Activated CD4-positive, alpha-beta T cell treated with anti-CD3 and anti-CD28 coated beads, Interleukin-2, amount 10 ng/mL, durations not matched to agents 24 days and 14 days (primary cell): ENCODE data around the gene ADAMTS12. TPM values are rescaled to one million over a fixed set of nuclear protein-coding genes. Genes with fewer than 3 reads are reported as not detected.
A peak's percentile ranks its signal among the peaks of the same experiment; 100 is the strongest.

Source experiments
- DNase-seq: peaks from one replicate; pipeline ENCODE4 v3.0.0; 2022
- H3K27ac Mint-ChIP-seq: one replicate; pipeline ENCODE4 v1.8.0; 2022; ENCODE audit warnings: mild to moderate bottlenecking, mixed read lengths
- H3K27me3 Mint-ChIP-seq: one replicate; pipeline ENCODE4 v1.8.0; 2022; ENCODE audit warnings: mixed read lengths
- H3K36me3 Mint-ChIP-seq: one replicate; pipeline ENCODE4 v1.8.0; 2022; ENCODE audit warnings: low read depth, mild to moderate bottlenecking, mixed read lengths
- H3K4me1 Mint-ChIP-seq: one replicate; pipeline ENCODE4 v1.8.0; 2021; ENCODE audit warnings: mixed read lengths
- H3K4me3 Mint-ChIP-seq: one replicate; pipeline ENCODE4 v1.8.0; 2022; ENCODE audit warnings: mild to moderate bottlenecking, moderate library complexity, mixed read lengths
- H3K9me3 Mint-ChIP-seq: one replicate; pipeline ENCODE4 v1.8.0; 2021; ENCODE audit warnings: mixed read lengths
- intact Hi-C: fragments of 100-400 bp; cut with micrococcal nuclease; formaldehyde crosslinking; loops from one replicate; pipeline ENCODE4 v1.15.1; 2023
- total RNA-seq: library from RNA; stranded (reverse); gene quantifications from 2 replicates; pipeline ENCODE4 v1.2.3, GENCODE V29; 2022

Gene ADAMTS12
- total RNA-seq, 1 donor from 2014 or later: not detected

GRCh38 chr5:33794550-33795181 lies 97.1 kb downstream of the ADAMTS12 start:
- H3K36me3 Mint-ChIP-seq: no peaks in the 10 kb centered on the region
- peak; percentile 19 for DNase-seq
- H3K4me1 Mint-ChIP-seq: no peaks in the 10 kb centered on the region
- H3K27ac Mint-ChIP-seq: no peak overlapping the region
- no peaks in the 10 kb centered on the region for H3K9me3 Mint-ChIP-seq
- H3K4me3 Mint-ChIP-seq: no peak overlapping the region
- intact Hi-C loops: no loop called here
- H3K27me3 Mint-ChIP-seq: no peaks in the 10 kb centered on the region

DNA sequence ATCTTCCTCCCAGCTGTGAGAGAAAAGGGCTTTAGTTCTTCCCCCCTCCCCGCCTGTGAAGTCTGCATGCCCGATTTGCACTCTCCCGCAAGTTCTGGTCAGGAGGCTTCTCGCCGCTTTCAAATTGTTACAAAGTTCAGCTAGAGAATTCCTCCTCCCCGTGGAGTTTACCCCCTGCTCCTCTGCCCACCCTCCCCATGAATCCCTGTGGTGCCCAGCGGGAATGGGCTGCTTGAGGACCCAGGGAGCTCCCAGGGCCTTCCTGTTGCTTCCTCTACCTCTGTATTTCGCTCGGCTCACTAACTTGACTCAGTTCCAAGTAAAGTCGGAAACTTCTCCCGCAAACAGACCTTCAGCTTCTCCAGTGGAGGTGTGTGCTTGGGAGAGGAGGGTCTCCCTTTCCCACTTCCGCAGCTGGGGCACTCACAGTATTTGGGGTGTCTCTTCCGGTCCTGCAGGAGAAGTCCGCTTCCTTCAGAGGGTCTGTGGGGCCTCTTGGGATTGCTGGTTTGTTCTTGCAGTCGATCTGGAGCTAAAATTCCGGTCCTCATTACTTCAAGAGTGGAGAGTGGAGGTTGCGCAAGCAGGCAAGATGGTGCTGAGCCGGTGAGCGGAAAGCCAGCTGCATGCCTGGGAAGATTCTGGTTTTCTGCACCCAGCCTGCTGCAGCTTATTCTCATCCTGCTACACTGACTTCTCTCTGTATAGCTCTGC lies 97.8 kb downstream of the ADAMTS12 start:
- intact Hi-C loops: no loop called here
- no peak overlapping the region for H3K27ac Mint-ChIP-seq
- H3K9me3 Mint-ChIP-seq: no peaks in the 10 kb centered on the region
- no peak for DNase-seq
- no peaks in the 10 kb centered on the region for H3K4me1 Mint-ChIP-seq
- H3K4me3 Mint-ChIP-seq: no peak overlapping the region
- H3K36me3 Mint-ChIP-seq: no peaks in the 10 kb centered on the region
- no peaks in the 10 kb centered on the region for H3K27me3 Mint-ChIP-seq

GRCh38 chr5:33793276-33793675 lies 98.5 kb downstream of the ADAMTS12 start:
- no peaks in the 10 kb centered on the region for H3K4me1 Mint-ChIP-seq
- intact Hi-C loops: no loop called here
- H3K4me3 Mint-ChIP-seq: no peak overlapping the region
- no peaks in the 10 kb centered on the region for H3K9me3 Mint-ChIP-seq
- H3K27ac Mint-ChIP-seq: no peak overlapping the region
- DNase-seq: no peak
- no peaks in the 10 kb centered on the region for H3K36me3 Mint-ChIP-seq
- no peaks in the 10 kb centered on the region for H3K27me3 Mint-ChIP-seq

- Mint-ChIP-seq H3K27me3 (no peaks in the 10 kb centered on the region), H3K4me3 (no peak overlapping the region), H3K4me1 (no peaks in the 10 kb centered on the region), H3K36me3 (no peaks in the 10 kb centered on the region), H3K27ac (no peak overlapping the region), H3K9me3 (no peaks in the 10 kb centered on the region)
- intact Hi-C loops: no loop called here
- no peak for DNase-seq
These were observed 99.2 kb downstream of the ADAMTS12 start for GRCh38 chr5:33792559-33792958.

DNA sequence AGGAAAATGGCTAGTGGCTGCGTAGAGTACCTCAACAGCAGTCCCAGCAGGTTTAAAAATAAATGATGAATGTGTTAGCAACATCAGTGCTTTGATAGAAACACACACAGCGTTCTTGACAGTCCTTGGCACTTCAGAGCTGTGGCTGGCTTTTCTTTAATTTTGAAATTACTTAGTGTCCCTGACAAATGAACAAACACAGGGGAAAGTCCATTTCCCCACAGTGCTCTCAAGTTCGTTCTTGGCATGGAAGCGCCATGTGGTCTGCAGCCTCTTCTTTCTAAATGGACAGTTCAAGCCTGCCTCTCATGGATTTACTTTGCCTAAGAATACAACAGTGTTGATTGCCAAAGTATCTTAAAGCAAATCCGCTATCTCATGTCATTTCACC lies 102.2 kb downstream of the ADAMTS12 start:
- DNase-seq: no peak
- Mint-ChIP-seq H3K9me3 (no peaks in the 10 kb centered on the region), H3K27ac (no peak overlapping the region), H3K36me3 (no peaks in the 10 kb centered on the region), H3K4me1 (no peaks in the 10 kb centered on the region), H3K27me3 (no peaks in the 10 kb centered on the region), H3K4me3 (no peak overlapping the region)
- intact Hi-C loops: no loop called here

DNA sequence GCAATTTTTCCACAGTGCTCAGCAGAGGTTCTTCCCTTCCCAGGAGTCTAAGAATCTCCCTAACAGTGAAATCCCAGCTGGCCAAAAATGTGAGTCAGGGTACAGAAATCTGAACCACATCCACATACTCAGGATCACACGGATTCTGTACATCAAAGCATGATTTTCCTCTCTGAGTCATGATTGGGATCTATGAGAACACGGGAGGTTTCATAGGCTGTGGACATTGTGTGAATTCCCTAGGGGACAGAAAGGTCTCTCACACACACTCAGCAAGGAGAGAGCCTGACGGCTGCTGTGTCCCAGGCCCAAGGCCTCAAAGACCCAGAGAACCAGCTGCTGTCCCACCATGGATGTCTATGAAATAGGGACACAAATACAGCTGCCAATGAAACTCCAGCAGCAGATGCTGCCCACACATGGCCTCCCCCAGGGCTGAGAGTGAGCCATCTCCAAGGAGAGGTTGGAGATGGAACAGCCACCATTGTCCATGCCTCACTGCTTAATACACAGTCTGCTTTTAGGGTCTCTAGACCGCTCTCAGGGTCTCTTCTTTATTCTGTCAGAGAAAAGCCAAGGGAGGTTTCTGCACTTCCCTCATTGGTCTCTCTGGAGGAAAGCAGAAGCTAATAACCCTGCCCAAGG lies 102.7 kb downstream of the ADAMTS12 start:
- H3K4me1 Mint-ChIP-seq: no peaks in the 10 kb centered on the region
- no peak overlapping the region for H3K4me3 Mint-ChIP-seq
- H3K9me3 Mint-ChIP-seq: no peaks in the 10 kb centered on the region
- H3K36me3 Mint-ChIP-seq: no peaks in the 10 kb centered on the region
- no peaks in the 10 kb centered on the region for H3K27me3 Mint-ChIP-seq
- no peak overlapping the region for H3K27ac Mint-ChIP-seq
- intact Hi-C loops: no loop called here
- no peak for DNase-seq

DNA sequence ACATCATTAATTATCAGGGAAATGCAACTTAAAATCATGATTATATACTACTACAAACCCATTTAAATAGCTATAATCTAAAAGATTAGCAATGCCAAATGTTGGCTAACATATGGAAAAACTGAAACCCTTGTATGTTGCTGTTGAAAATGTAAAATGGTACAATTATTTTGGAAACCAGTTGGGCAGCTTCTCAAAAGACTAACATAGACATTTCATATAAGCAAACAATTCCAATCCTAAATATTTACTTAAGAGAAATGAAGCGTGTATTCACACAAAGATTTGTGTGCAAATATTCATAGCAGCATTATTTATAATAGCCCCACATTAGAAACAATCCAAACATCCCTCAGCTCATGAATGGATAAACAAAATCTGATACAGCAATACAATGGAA lies 106.2 kb downstream of the ADAMTS12 start:
- DNase-seq: no peak
- no peaks in the 10 kb centered on the region for H3K36me3 Mint-ChIP-seq
- H3K9me3 Mint-ChIP-seq: no peaks in the 10 kb centered on the region
- H3K27ac Mint-ChIP-seq: no peak overlapping the region
- intact Hi-C loops: no loop called here
- no peaks in the 10 kb centered on the region for H3K4me1 Mint-ChIP-seq
- no peaks in the 10 kb centered on the region for H3K27me3 Mint-ChIP-seq
- H3K4me3 Mint-ChIP-seq: no peak overlapping the region

GRCh38 chr5:33781286-33781685 lies 110.5 kb downstream of the ADAMTS12 start:
- intact Hi-C loops: no loop called here

DNA sequence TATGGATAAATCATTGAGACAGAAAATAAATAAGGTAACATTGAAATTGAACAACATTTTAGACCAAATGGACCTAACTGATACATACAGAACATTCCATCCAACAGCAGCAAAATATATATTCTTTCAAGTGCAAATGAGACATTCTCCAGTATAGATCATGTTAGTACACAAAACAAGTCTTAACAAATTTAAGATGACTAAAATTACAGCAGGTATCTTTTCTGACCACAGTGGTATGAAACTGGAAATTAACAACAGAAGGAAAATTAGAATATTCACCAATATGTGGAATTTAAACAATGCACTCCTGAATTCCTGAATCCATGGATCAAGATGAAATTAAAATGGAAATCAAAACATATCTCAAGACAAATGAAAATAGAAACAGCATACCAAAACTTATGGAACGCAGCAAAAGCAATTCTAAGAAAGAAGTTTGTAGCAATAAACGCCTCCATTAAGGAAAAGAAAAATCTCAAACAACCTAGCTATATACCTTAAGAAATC lies 115.6 kb downstream of the ADAMTS12 start:
- Mint-ChIP-seq H3K36me3 (no peaks in the 10 kb centered on the region), H3K4me3 (no peak overlapping the region), H3K9me3 (no peaks in the 10 kb centered on the region), H3K27ac (no peak overlapping the region), H3K4me1 (no peaks in the 10 kb centered on the region), H3K27me3 (no peaks in the 10 kb centered on the region)
- DNase-seq: no peak
- intact Hi-C loops: no loop called here

More at GRCh38 chr5:33781286-33781685, 110.5 kb downstream of the ADAMTS12 start:
- no peaks in the 10 kb centered on the region for H3K4me1 Mint-ChIP-seq
- peak; percentile 36 for DNase-seq
- H3K27me3 Mint-ChIP-seq: no peaks in the 10 kb centered on the region
- no peaks in the 10 kb centered on the region for H3K36me3 Mint-ChIP-seq
- H3K27ac Mint-ChIP-seq: no peak overlapping the region
- H3K4me3 Mint-ChIP-seq: no peak overlapping the region
- no peaks in the 10 kb centered on the region for H3K9me3 Mint-ChIP-seq

DNA sequence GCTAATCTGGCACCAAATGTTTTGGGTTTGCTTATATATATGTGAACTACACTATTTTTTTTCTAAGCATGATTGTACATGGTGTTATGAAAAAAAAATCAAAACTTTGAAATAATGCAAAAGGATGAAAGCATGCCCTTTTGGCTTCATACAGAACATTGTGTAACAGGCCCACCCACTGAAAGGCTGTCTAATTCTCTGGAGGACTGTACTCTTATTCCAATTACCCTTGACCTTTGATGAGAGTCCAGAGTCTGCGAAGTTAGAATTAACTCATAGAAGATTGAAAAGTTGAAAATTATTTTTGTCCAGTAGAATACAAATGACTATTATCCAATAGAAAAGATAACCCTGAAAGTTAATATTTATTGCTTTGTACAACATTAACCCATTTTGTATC lies 117.4 kb downstream of the ADAMTS12 start:
- no peak for DNase-seq
- Mint-ChIP-seq H3K27me3 (no peaks in the 10 kb centered on the region), H3K36me3 (no peaks in the 10 kb centered on the region), H3K27ac (no peak overlapping the region), H3K9me3 (no peaks in the 10 kb centered on the region), H3K4me3 (no peak overlapping the region), H3K4me1 (no peaks in the 10 kb centered on the region)
- intact Hi-C loops: no loop called here

DNA sequence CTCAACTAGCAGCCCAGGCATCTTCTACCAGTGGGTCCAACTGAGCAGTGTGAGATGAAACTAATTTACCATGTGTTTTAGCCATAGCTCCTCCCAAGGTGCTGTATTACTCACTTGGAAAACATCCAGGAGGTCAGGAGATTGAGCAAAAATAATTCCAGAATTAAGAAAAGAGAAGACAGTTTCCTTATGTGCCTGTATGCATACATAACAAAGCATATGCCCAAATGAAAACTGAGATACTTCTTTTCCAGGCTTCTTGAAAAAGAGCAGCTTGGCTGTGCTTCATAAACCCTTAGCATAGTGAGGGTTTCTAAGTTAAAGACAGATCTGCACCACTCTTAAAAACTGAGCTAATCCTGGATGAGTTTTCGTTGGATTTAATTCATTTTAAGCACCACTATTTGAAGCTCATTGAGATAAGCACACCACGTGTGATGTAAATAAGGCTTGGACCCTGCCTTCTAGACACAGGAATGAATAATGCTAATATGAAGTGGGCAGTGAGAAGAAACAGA lies 119.4 kb downstream of the ADAMTS12 start:
- Mint-ChIP-seq H3K4me1 (no peaks in the 10 kb centered on the region), H3K9me3 (no peaks in the 10 kb centered on the region), H3K4me3 (no peak overlapping the region), H3K36me3 (no peaks in the 10 kb centered on the region), H3K27ac (no peak overlapping the region), H3K27me3 (peaks cover 3% of the 10 kb centered on the region)
- DNase-seq: no peak
- intact Hi-C loops: no loop called here

- peaks cover 6% of the 10 kb centered on the region for H3K27me3 Mint-ChIP-seq
- no peaks in the 10 kb centered on the region for H3K36me3 Mint-ChIP-seq
- no peak for DNase-seq
- no peak overlapping the region for H3K4me3 Mint-ChIP-seq
- no peak overlapping the region for H3K27ac Mint-ChIP-seq
- intact Hi-C loops: no loop called here
- no peaks in the 10 kb centered on the region for H3K9me3 Mint-ChIP-seq
- no peaks in the 10 kb centered on the region for H3K4me1 Mint-ChIP-seq
These were observed 121.8 kb downstream of the ADAMTS12 start for GRCh38 chr5:33769968-33770367.

GRCh38 chr5:33769196-33769595 lies 122.6 kb downstream of the ADAMTS12 start:
- Mint-ChIP-seq H3K4me3 (no peak overlapping the region), H3K27me3 (peaks cover 6% of the 10 kb centered on the region), H3K9me3 (no peaks in the 10 kb centered on the region), H3K36me3 (no peaks in the 10 kb centered on the region), H3K4me1 (no peaks in the 10 kb centered on the region), H3K27ac (no peak overlapping the region)
- intact Hi-C loops: no loop called here
- no peak for DNase-seq

DNA sequence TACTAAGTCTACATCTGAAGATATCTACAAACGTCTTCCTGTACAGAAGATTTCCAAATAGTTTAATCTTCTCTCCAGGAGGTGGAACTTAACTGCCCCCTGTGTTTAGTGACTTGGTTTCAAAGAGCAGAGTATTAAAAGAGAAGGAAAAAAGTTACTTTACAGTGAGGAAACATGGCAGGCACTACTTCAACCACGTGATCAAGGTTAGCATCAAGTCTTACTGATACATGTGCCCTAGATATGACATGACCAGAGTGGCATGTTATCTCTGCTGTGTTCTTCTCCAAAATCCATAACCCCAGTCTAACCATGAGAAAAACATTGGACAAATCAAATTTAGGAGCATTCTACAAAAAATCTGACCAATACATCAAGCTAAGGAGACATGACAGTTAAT lies 125.8 kb downstream of the ADAMTS12 start:
- no peak for DNase-seq
- no peak overlapping the region for H3K4me3 Mint-ChIP-seq
- peaks cover 6% of the 10 kb centered on the region for H3K27me3 Mint-ChIP-seq
- H3K27ac Mint-ChIP-seq: no peak overlapping the region
- H3K9me3 Mint-ChIP-seq: no peaks in the 10 kb centered on the region
- H3K4me1 Mint-ChIP-seq: no peaks in the 10 kb centered on the region
- H3K36me3 Mint-ChIP-seq: no peaks in the 10 kb centered on the region
- intact Hi-C loops: no loop called here
